Esophagus squamous epithelium (tissue), 5 donors: ENCODE data around the gene GID8. TPM values are rescaled to one million over a fixed set of nuclear protein-coding genes. Genes with fewer than 3 reads are reported as not detected.

Experiments
- DNase-seq: peaks from one replicate; lab custom pipeline; 2025; lab: John Stamatoyannopoulos, UW
- H3K27ac ChIP-seq, 4 donors: fragments of 200-600 bp; sonication (generic); one replicate each; pipeline ENCODE4 v1.5.1; 2016 to 2019; ENCODE audit warnings: mild to moderate bottlenecking in 1 of 4
- H3K27me3 ChIP-seq, 4 donors: fragments of 200-600 bp; sonication (generic); 1 replicate in 3 of 4; 2 replicates in 1 of 4; pipeline versions ENCODE4 v1.5.1 to v1.6.0; 2017 to 2021; ENCODE audit warnings: antibody characterized with exemption in 1 of 4
- H3K36me3 ChIP-seq, 3 donors: fragments of 200-600 bp; sonication (generic); one replicate each; pipeline ENCODE4 v1.5.1; 2016 to 2019
- H3K4me1 ChIP-seq, 3 donors: fragments of 200-600 bp; sonication (generic); one replicate each; pipeline ENCODE4 v1.5.1; 2017 to 2019
- H3K4me3 ChIP-seq, 4 donors: fragments of 200-600 bp; sonication (generic); 1 replicate in 3 of 4; 2 replicates in 1 of 4; pipeline ENCODE4 v1.5.1; 2016 to 2019; ENCODE audit warnings: mild to moderate bottlenecking in 2 of 4, moderate library complexity in 1 of 4
- H3K9me3 ChIP-seq, 3 donors: fragments of 200-600 bp; sonication (generic); one replicate each; pipeline ENCODE4 v1.5.1; 2016 to 2019
- POLR2A ChIP-seq, 4 donors: fragments of 450-650 bp; IDR thresholded peaks; one replicate each; pipeline ENCODE4 v1.6.1; 2017; ENCODE audit warnings: antibody characterized with exemption in 4 of 4, mild to moderate bottlenecking in 4 of 4, moderate library complexity in 3 of 4
- WGBS, 2 donors: methylation state at CpG; one replicate each; pipeline ENCODE4 v1.1.5; 2018; 5-methylcytosine and 5-hydroxymethylcytosine counted together
- intact Hi-C: fragments of 100-400 bp; cut with DNase I; formaldehyde crosslinking; loops from one replicate; pipeline ENCODE4 v1.15.0; 2022
- total RNA-seq, 4 donors: library from RNA; depleted of rRNA; stranded (reverse); fragments of >200 nt; gene quantifications; one replicate each; pipeline ENCODE4 v1.1.0, GENCODE V29; 2016
- TF ChIP-seq, protein P1 (sequence below), 6 experiments: fragments of 450-650 bp in 4 of 6; fragments of 200-600 bp in 2 of 6; sonication (generic) in 2 of 6; IDR thresholded peaks; one replicate each; pipeline ENCODE4 v1.5.1; 2016 to 2019; ENCODE audit warnings: antibody characterized with exemption in 6 of 6, mild to moderate bottlenecking in 4 of 6, moderate library complexity in 4 of 6
- donor health status: DM: yes; HTN: yes; CAD: no.

Gene GID8
- total RNA-seq, 4 donors from 2014 or later, result 41.0 to 51.2 (median 44.1) TPM

GRCh38 chr20:62916703-62917476 is 21.1 kb upstream of the GID8 start:
- H3K27me3 ChIP-seq, result no peaks in the 10 kb centered on the region
- intact Hi-C loops, result no loop called here
- no peak overlapping the region for H3K27ac ChIP-seq
- TF ChIP-seq, protein P1, sequence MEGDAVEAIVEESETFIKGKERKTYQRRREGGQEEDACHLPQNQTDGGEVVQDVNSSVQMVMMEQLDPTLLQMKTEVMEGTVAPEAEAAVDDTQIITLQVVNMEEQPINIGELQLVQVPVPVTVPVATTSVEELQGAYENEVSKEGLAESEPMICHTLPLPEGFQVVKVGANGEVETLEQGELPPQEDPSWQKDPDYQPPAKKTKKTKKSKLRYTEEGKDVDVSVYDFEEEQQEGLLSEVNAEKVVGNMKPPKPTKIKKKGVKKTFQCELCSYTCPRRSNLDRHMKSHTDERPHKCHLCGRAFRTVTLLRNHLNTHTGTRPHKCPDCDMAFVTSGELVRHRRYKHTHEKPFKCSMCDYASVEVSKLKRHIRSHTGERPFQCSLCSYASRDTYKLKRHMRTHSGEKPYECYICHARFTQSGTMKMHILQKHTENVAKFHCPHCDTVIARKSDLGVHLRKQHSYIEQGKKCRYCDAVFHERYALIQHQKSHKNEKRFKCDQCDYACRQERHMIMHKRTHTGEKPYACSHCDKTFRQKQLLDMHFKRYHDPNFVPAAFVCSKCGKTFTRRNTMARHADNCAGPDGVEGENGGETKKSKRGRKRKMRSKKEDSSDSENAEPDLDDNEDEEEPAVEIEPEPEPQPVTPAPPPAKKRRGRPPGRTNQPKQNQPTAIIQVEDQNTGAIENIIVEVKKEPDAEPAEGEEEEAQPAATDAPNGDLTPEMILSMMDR (IDR thresholded peaks at IDR 0.05), result no peak
- TF ChIP-seq POLR2A (IDR thresholded peaks at IDR 0.05), result no peak
- H3K9me3 ChIP-seq, result no peaks in the 10 kb centered on the region
- no peak overlapping the region for H3K4me3 ChIP-seq
- WGBS, 2 donors, result 62% methylated on average over 9 to 10 of the region's 10 CpGs
- peaks cover 5 to 22% (median 7%) of the 10 kb centered on the region in 3 donors for H3K36me3 ChIP-seq
- DNase-seq, result no peak
- H3K4me1 ChIP-seq, result peaks cover 37 to 97% (median 67%) of the 10 kb centered on the region in 3 donors

- Histone ChIP-seq H3K27ac (no peak overlapping the region), H3K36me3 (peaks cover 3 to 14% (median 4%) of the 10 kb centered on the region in 3 donors), H3K9me3 (no peaks in the 10 kb centered on the region), H3K4me1 (peaks cover 43 to 98% (median 74%) of the 10 kb centered on the region in 3 donors), H3K4me3 (no peak overlapping the region), H3K27me3 (no peaks in the 10 kb centered on the region)
- DNase-seq, result no peak
- intact Hi-C loops, result no loop called here
- TF ChIP-seq, protein P1 (IDR thresholded peaks at IDR 0.05), result no peak
- no peak for TF ChIP-seq POLR2A (IDR thresholded peaks at IDR 0.05)
- 51 to 62% methylated on average over 3 of the region's 3 CpGs for whole genome bisulfite sequencing, 2 donors
Measured at GRCh38 chr20:62917720-62918119, 20.2 kb upstream of the GID8 start.

DNA sequence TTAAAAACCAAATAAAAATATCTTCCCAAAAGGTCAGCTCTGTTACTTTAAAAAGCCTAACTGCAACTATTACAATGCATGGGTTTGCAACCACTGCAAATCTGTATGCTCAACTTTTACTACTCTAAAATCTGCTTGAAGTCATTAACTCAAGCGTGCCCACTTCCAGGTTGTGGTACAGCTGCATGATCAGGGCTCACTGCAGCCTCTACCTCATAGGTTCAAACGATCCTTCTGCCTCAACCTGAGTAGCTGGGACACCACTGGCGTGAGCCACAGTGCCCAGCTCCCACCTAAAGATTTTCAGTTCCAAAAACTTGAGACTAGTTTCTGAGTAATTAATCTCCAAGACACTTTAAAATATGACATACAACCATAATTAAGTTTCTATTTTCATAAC is 19.8 kb upstream of the GID8 start:
- H3K4me3 ChIP-seq, result no peak overlapping the region
- intact Hi-C loops, result no loop called here
- peaks cover 1 to 10% (median 4%) of the 10 kb centered on the region in 3 donors for H3K36me3 ChIP-seq
- H3K4me1 ChIP-seq, result peaks cover 47 to 100% (median 78%) of the 10 kb centered on the region in 3 donors
- WGBS, 2 donors, result 46 to 59% methylated on average over 3 of the region's 3 CpGs
- TF ChIP-seq, protein P1 (IDR thresholded peaks at IDR 0.05), result no peak
- no peak for TF ChIP-seq POLR2A (IDR thresholded peaks at IDR 0.05)
- no peaks in the 10 kb centered on the region for H3K9me3 ChIP-seq
- no peak overlapping the region for H3K27ac ChIP-seq
- no peaks in the 10 kb centered on the region for H3K27me3 ChIP-seq
- DNase-seq, result no peak

- peaks cover 0 to 3% (median 0%) of the 10 kb centered on the region in 3 donors for H3K36me3 ChIP-seq
- 52 to 56% methylated on average over 6 of the region's 6 CpGs for WGBS, 2 donors
- intact Hi-C loops, result no loop called here
- TF ChIP-seq, protein P1 (IDR thresholded peaks at IDR 0.05), result no peak
- no peak for TF ChIP-seq POLR2A (IDR thresholded peaks at IDR 0.05)
- H3K9me3 ChIP-seq, result no peaks in the 10 kb centered on the region
- no peaks in the 10 kb centered on the region for H3K27me3 ChIP-seq
- H3K4me1 ChIP-seq, result peaks cover 54 to 100% (median 82%) of the 10 kb centered on the region in 3 donors
- no peak overlapping the region for H3K27ac ChIP-seq
- DNase-seq, result no peak
- no peak overlapping the region for H3K4me3 ChIP-seq
Measured at GRCh38 chr20:62918831-62919230, 19.1 kb upstream of the GID8 start.

DNA sequence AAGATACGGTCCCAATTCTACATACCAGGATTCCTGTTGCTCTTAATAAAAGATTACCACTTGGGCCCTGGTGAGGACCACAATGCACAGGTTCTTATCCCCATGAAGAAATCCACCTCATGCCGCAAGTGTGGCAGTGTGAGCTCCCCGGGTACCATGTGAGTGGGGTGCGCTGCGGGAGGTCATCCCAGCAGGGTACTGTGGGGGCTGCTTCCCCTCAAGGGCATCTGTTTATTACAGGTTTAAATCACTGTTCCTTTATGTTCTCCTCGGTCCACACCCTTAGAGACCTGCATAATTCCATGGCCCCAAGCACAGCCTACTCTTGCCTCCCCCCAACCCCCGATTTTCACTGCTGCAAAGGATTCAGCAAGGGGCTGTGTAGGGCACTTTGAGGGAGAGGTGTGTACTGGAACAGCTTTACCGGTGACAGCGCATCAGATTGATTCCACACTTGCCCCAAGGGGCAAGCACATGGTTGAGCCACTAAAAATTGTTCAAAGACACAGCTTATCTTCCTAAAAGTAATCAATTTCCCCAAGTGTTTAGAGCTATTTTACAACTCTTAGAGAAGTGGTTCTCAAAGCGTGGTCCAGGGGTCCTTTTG is 17.8 kb upstream of the GID8 start:
- intact Hi-C loops, result no loop called here
- no peaks in the 10 kb centered on the region for H3K27me3 ChIP-seq
- no peak overlapping the region for H3K4me3 ChIP-seq
- no peaks in the 10 kb centered on the region for H3K9me3 ChIP-seq
- no peak for DNase-seq
- H3K4me1 ChIP-seq, result peaks cover 65 to 100% (median 92%) of the 10 kb centered on the region in 3 donors
- H3K36me3 ChIP-seq, result no peaks in the 10 kb centered on the region
- no peak overlapping the region for H3K27ac ChIP-seq
- no peak for TF ChIP-seq POLR2A (IDR thresholded peaks at IDR 0.05)
- TF ChIP-seq, protein P1 (IDR thresholded peaks at IDR 0.05), result no peak
- 62 to 69% methylated on average over 7 to 9 of the region's 10 CpGs for WGBS, 2 donors
